ENCODE results near the gene RAPGEF3.

The RAPGEF3 gene

DNA sequence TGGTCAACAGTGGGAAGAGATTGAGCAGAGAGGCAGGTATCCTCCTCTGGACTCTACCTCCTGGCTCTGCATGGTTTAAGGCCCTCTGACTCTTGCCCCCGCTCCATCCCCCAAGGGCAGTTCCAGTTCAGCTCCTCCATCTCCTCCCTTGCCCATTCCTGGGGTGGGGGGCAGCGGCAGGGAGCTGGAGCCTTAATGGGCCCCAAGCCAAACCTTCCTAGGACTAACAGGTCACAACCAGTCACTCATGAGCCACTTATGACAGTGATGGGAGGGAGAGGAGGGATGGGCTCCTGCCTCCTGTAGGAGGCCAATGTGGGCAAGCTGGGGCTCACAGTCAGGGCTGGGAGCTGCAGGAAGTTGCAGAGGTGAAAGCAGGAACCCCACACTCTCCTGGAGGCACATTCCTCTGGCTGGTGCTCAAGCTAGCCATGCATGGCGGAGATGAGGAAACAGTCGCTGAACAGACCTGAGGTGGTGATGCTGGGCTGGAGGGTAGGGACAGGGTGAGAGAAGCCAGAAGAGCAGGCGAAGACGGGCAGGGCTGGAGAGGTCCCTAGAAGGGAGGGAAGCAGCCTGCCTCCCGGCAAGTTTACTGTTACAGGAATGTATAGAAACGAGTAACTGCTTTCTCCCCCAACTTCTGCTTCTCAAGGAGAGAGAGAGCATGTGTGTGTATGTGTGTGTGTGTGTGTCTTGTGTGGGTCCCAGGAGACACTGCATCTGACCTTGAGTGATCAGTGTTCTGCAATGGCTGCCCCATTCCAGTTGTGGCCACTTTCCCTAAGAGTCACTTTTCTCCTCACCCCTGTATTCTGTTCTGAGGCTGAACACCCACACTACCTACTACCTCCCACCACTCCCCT lies 5.0 kb upstream of the RAPGEF3 start:
- Mint-ChIP-seq H3K4me1 (ENCODE audit: low read depth) (peaks cover 3% of the 10 kb centered on the region), H3K9me3 (no peaks in the 10 kb centered on the region), H3K36me3 (ENCODE audit: low read depth) (no peaks in the 10 kb centered on the region), H3K27me3 (ENCODE audit: low read depth) (peaks cover 16% of the 10 kb centered on the region), H3K27ac (no peak overlapping the region), H3K4me3 (no peak overlapping the region)
- no peak for DNase-seq (ENCODE audit: low spot score)

DNA sequence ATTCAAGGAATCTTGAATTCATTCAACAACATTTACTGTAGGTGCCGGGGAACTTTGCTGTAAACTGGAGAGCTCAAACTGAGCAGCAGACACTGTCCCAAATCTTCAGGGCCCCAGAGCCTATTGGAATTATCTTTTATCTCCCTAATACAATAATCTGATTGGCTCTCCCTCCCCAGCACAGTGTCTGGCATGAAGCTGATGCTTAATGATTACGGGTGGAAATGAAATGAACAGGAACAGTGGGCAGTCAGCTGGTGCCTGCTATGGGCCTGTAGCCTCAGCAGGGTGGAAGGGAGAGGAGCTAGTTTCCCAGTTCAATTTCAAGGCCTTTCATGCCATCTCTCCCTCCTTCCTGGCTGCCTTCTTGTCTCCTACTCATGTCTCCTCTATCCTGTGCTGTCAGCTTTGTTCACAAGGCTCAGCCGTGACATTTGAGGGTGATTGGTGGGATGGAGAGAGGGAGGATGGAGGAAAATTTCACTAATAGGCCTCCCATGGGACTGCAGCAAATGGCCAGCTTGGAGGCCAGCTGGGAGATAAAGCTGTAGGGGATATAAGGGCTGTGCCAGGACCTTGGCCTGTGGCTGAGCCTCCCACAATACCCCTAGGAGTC lies 4.3 kb upstream of the RAPGEF3 start:
- Mint-ChIP-seq H3K4me3 (no peak overlapping the region), H3K4me1 (ENCODE audit: low read depth) (peaks cover 3% of the 10 kb centered on the region), H3K9me3 (no peaks in the 10 kb centered on the region), H3K27me3 (ENCODE audit: low read depth) (peaks cover 16% of the 10 kb centered on the region), H3K27ac (no peak overlapping the region), H3K36me3 (ENCODE audit: low read depth) (no peaks in the 10 kb centered on the region)
- DNase-seq (ENCODE audit: low spot score): no peak

DNA sequence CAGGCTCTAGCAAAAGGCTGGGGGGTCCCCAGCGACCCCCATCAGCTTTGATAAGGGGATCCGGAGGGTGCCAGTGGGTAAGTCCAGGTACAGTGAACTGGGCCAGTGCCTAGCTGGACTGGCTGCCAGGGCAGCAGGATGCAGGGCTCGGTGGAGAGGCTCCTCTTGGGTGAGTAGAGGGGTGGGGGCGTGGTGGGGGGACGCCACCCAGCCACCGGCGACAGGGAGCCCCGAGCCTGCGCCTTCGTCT lies 171 bp downstream of the RAPGEF3 start:
- peak overlapping the region; percentile 58 for H3K4me3 Mint-ChIP-seq

DNA sequence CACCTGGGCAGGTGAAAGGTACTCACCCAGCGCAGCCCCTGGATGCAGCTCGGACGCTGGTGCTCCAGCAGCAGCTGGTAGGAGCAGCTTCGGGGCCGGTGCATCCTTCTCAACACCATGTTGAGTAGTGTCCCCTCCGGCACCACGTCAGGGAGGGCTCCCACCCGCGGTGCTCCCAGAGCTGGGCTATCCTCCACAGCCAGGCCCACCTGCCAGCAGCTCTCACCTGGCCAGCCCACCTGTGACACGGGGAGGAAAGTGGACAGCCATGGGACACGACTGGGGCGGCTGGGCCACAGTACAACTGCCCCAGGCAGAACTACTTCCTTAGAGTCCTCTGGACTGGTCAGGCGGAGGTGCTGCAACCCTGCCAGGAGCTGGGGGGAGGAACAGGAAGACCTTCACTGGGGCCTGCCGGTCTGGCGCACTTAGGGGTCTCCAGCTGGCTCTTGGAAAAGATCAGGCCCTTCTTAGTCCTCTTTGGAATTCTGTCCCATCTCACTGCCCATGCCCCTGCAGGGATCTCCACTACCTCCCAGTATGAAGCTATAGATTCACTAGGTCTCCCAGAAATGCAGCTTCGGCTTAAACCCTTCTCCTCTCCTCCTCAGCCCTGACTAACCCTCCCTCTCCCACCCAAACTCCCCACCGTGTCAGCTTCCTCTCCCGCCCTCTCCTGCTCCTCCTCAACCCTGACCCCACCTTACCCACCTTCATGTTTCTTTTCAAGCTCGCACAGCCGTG lies 668 bp downstream of the RAPGEF3 start:
- H3K4me1 Mint-ChIP-seq (ENCODE audit: low read depth): peaks cover 26% of the 10 kb centered on the region
- peaks cover 7% of the 10 kb centered on the region for H3K27me3 Mint-ChIP-seq (ENCODE audit: low read depth)
- H3K36me3 Mint-ChIP-seq (ENCODE audit: low read depth): no peaks in the 10 kb centered on the region
- no peak for DNase-seq (ENCODE audit: low spot score)
- H3K9me3 Mint-ChIP-seq: no peaks in the 10 kb centered on the region
- no peak overlapping the region for H3K27ac Mint-ChIP-seq
- H3K4me3 Mint-ChIP-seq: peak overlapping the region; percentile 58

More for the DNA sequence above, 171 bp downstream of the RAPGEF3 start:
- H3K27ac Mint-ChIP-seq: no peak overlapping the region
- peaks cover 7% of the 10 kb centered on the region for H3K27me3 Mint-ChIP-seq (ENCODE audit: low read depth)
- peaks cover 26% of the 10 kb centered on the region for H3K4me1 Mint-ChIP-seq (ENCODE audit: low read depth)
- DNase-seq (ENCODE audit: low spot score): no peak
- H3K9me3 Mint-ChIP-seq: no peaks in the 10 kb centered on the region
- no peaks in the 10 kb centered on the region for H3K36me3 Mint-ChIP-seq (ENCODE audit: low read depth)

DNA sequence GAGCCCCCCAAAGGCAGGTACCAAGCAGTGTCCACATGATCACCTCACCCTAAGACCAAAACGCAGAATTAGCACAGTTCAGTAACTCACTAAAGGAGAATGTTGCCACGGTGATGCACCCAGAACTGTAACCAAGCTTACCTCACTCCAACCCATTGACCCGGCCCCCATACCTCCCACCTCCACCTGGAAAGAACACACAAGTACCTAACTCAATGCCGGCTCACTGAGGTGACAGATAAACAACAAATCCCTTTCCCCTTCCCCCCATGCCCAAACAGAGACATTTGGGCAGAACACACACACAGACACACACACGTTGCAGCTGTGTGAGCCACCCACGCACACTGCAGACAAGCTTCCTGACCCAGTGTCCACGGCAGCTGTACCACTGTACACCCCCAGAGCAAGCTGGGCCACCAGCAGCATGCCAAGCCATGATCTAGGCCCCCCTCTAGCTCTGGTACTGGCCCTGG lies 1.3 kb downstream of the RAPGEF3 start:
- Mint-ChIP-seq H3K27me3 (ENCODE audit: low read depth) (peaks cover 7% of the 10 kb centered on the region), H3K9me3 (no peaks in the 10 kb centered on the region), H3K36me3 (ENCODE audit: low read depth) (no peaks in the 10 kb centered on the region), H3K4me3 (no peak overlapping the region), H3K27ac (no peak overlapping the region), H3K4me1 (ENCODE audit: low read depth) (peaks cover 26% of the 10 kb centered on the region)
- no peak for DNase-seq (ENCODE audit: low spot score)

DNA sequence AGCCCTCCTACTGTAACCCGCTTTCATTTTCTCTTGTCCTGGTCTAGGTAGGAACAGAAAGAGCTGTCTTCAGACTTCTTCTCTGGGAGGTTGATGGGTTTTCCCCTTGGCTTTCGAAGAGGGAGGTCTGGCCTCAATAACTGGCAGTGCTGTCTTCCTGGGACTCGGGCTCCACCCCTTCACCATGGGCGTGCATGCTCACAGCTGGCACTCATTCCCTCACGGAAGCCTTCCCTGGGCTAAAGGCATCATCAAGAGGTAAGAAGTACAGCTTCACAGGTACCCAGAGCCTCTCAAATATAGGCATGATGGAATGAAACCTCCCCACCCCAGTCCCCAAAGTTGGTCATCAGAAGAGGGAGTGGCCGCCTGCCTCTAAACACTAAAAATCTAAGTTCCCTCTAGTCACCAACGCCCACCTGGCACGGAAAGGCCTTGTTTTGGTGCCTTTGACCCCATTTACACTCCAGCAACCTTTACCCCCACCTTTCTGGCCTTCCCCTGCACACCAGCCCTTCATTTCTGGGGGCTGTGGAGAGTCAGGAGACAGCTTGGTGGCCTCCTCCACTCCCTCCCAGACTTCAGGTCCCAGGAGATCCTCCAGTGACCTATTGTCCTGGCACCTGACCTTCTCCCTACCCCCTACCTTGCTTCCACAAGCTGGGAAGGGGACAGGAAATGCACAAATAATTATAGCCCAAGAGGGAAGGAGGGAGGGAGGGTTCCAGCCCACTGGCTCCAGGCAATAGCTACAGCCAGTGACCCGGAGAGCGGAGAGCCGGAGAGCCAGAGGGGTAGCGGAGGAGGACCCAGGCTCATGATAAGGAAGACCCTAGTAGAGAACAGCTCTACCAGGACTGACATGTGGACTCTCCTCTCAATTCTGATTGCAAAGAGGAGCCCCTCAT lies 2.8 kb downstream of the RAPGEF3 start:
- peaks cover 26% of the 10 kb centered on the region for H3K4me1 Mint-ChIP-seq (ENCODE audit: low read depth)
- peaks cover 5% of the 10 kb centered on the region for H3K27me3 Mint-ChIP-seq (ENCODE audit: low read depth)
- H3K27ac Mint-ChIP-seq: peak overlapping the region; percentile 3
- no peak overlapping the region for H3K4me3 Mint-ChIP-seq
- no peaks in the 10 kb centered on the region for H3K36me3 Mint-ChIP-seq (ENCODE audit: low read depth)
- DNase-seq (ENCODE audit: low spot score): peak; percentile 40
- H3K9me3 Mint-ChIP-seq: no peaks in the 10 kb centered on the region

DNA sequence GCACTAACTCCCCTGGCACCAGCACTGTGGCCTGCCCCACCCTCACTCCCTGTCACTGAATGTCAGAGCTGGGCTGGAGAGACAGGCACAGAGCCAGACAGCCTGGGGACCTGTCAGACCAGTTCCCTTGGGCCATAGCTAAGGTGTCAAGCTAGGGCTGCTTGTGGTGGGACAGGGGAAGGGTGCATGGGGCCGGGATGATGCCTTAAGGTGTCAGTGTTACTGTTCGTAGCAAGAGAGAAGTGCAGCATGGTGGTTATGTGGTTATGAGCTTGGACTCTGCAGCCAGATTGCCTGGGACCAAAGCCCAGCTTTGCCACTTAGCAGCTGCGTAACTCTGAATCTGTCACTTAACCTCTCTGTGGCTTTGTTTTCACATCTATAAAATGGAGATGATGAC lies 3.8 kb downstream of the RAPGEF3 start:
- Mint-ChIP-seq H3K4me1 (ENCODE audit: low read depth) (peaks cover 26% of the 10 kb centered on the region), H3K27me3 (ENCODE audit: low read depth) (no peaks in the 10 kb centered on the region), H3K27ac (no peak overlapping the region), H3K4me3 (no peak overlapping the region), H3K36me3 (ENCODE audit: low read depth) (no peaks in the 10 kb centered on the region), H3K9me3 (no peaks in the 10 kb centered on the region)
- DNase-seq (ENCODE audit: low spot score): no peak

DNA sequence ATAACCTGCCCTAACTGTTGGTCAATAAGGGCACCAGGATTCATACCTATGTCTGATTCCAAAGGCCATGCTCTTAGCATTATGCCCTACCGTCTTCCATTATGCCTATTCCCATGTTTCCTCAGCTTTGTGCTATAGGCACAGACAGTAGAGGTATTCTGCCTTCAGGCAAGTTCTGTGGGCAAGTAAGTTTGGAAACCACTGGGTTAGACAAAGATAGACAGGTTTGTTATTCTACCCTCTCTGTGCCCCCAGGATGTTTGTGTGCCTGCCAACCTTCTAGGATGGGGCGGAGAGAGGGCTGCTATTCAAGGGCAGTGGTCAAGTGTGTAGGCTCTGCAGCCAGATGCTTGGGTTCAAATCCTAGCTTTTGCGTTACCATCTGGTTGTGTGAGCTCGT lies 4.6 kb downstream of the RAPGEF3 start:
- H3K36me3 Mint-ChIP-seq (ENCODE audit: low read depth): no peaks in the 10 kb centered on the region
- no peak overlapping the region for H3K4me3 Mint-ChIP-seq
- H3K27ac Mint-ChIP-seq: no peak overlapping the region
- H3K27me3 Mint-ChIP-seq (ENCODE audit: low read depth): no peaks in the 10 kb centered on the region
- peaks cover 26% of the 10 kb centered on the region for H3K4me1 Mint-ChIP-seq (ENCODE audit: low read depth)
- DNase-seq (ENCODE audit: low spot score): no peak
- H3K9me3 Mint-ChIP-seq: no peaks in the 10 kb centered on the region

DNA sequence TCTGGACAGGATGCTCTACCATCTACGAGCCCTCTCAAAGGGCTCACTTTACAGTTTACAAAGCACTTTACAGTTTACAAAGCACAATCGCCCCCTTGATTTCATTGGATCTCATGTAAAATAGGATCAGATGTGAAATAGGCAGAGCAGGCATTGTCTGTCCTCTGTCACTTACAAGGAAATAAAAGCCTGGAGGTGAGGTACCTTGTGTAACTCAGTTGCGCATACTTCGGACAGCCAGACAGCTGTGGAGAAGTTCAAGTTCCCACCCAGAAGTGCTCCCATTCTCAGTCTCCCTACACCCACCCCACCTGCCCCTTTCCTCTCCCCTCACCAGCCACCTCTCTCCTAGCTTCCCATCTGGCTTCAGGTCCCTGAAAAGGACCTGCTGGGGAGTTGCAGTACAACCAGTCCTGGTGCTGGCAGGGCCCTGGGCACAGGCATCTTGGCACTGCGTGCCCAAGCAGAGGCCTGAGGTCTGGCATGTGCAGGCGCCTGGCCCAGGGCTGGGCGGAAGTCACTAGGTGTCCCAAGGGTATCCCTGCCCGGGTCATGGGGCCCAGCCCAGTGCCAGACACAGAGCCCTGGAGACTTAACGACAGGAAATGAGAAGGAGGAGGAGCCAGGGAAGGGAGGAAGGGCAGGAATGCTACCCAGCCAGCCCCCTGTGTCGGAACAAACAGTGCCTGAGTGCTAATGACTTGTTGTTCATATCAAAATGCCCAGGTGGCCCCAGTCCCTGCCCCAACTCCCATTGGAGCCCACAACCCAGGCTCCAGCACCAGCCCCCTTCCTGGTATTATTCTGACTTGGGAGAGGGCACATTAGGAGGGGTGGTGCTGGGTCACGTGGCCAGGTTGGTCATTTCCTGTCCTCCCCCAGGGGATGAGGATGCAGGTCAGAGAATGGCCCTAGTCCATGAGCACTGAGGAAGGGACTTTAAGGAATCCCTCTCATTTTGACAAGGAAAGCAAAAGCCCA lies 5.4 kb downstream of the RAPGEF3 start:
- H3K27ac Mint-ChIP-seq: no peak overlapping the region
- DNase-seq (ENCODE audit: low spot score): no peak
- H3K9me3 Mint-ChIP-seq: no peaks in the 10 kb centered on the region
- H3K36me3 Mint-ChIP-seq (ENCODE audit: low read depth): no peaks in the 10 kb centered on the region
- no peaks in the 10 kb centered on the region for H3K27me3 Mint-ChIP-seq (ENCODE audit: low read depth)
- H3K4me1 Mint-ChIP-seq (ENCODE audit: low read depth): peaks cover 26% of the 10 kb centered on the region
- no peak overlapping the region for H3K4me3 Mint-ChIP-seq

DNA sequence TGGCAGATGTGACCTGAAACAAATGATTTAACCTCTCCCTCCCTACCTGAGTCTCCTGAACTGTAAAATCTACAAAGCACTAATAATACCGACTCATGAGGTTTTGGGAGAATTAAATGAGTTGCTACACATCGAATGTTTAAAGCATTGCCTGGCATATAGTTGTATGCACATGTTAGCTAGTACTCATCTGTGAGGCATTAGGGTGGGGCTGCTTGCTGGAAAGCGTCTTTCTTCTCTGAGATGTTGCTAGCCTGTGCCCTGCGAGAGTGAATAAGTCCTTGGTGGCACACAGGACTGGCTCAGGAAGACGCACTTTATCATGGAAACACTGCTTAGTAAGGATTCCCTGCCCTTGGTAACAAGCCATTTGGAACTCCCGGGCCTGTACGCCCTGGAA lies 6.1 kb downstream of the RAPGEF3 start:
- Mint-ChIP-seq H3K4me3 (no peak overlapping the region), H3K9me3 (no peaks in the 10 kb centered on the region), H3K36me3 (ENCODE audit: low read depth) (no peaks in the 10 kb centered on the region), H3K27ac (no peak overlapping the region), H3K4me1 (ENCODE audit: low read depth) (peaks cover 25% of the 10 kb centered on the region), H3K27me3 (ENCODE audit: low read depth) (no peaks in the 10 kb centered on the region)
- DNase-seq (ENCODE audit: low spot score): no peak

DNA sequence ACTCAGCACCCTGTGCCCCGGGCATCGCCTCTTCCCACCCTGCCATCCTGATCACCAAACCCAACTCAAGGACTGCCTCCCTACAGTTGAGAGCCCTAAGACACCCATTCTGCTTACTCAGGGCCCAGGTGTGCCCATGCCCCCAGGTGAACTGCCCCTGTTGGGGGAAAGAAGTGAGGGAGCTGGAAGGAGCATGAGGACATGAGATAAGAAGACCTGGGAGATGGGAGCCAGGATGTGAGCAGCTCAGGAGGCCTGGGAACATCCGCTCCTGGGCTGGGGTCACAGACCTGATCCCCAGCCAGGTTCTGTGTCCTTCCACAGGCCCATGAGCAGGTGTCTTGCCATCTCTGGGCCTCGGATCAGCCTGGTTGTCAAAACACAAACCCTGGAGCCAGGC lies 6.6 kb downstream of the RAPGEF3 start:
- Mint-ChIP-seq H3K36me3 (ENCODE audit: low read depth) (no peaks in the 10 kb centered on the region), H3K4me1 (ENCODE audit: low read depth) (peaks cover 24% of the 10 kb centered on the region), H3K4me3 (no peak overlapping the region), H3K27me3 (ENCODE audit: low read depth) (no peaks in the 10 kb centered on the region), H3K9me3 (no peaks in the 10 kb centered on the region), H3K27ac (no peak overlapping the region)
- DNase-seq (ENCODE audit: low spot score): no peak

DNA sequence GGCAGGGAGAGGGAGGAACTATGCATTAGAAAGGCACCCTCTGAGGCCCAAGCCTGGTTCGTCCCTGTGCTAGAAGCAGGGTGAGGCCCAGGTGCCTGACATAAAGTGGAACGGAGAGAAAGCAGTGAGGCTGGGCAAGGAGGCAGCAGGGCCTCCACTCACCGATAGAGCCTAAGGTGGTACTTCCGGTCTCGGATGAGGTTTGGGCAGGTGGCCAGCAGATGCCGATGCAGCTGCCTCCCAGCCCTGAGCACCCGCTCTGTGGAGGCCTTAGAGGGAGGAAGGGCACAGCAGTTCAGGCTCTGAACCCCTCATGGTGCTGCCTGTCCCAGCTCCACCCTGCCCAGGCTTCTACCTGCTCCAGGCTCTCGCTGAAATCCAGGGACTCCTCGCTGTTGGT lies 7.1 kb downstream of the RAPGEF3 start:
- Mint-ChIP-seq H3K27ac (no peak overlapping the region), H3K4me3 (no peak overlapping the region), H3K36me3 (ENCODE audit: low read depth) (no peaks in the 10 kb centered on the region), H3K4me1 (ENCODE audit: low read depth) (peaks cover 24% of the 10 kb centered on the region), H3K9me3 (no peaks in the 10 kb centered on the region), H3K27me3 (ENCODE audit: low read depth) (no peaks in the 10 kb centered on the region)
- no peak for DNase-seq (ENCODE audit: low spot score)
